Stimulated activated CD8-positive, alpha-beta memory T cell treated with anti-CD3 and anti-CD28 coated beads, Interleukin-15, amount 100 ng/mL, for 48 hours (primary cell): ENCODE results near the gene AGMO.

ENCODE experiments used
- DNase-seq, 2 donors: peaks; one replicate each; pipeline ENCODE4 v3.0.0-alpha.2; 2020; ENCODE audit warnings: low read depth in 2 of 2

AGMO gene

GRCh38 chr7:15399441-15399840 lies 162.4 kb downstream of the AGMO start:
- DNase-seq: no peak

DNA sequence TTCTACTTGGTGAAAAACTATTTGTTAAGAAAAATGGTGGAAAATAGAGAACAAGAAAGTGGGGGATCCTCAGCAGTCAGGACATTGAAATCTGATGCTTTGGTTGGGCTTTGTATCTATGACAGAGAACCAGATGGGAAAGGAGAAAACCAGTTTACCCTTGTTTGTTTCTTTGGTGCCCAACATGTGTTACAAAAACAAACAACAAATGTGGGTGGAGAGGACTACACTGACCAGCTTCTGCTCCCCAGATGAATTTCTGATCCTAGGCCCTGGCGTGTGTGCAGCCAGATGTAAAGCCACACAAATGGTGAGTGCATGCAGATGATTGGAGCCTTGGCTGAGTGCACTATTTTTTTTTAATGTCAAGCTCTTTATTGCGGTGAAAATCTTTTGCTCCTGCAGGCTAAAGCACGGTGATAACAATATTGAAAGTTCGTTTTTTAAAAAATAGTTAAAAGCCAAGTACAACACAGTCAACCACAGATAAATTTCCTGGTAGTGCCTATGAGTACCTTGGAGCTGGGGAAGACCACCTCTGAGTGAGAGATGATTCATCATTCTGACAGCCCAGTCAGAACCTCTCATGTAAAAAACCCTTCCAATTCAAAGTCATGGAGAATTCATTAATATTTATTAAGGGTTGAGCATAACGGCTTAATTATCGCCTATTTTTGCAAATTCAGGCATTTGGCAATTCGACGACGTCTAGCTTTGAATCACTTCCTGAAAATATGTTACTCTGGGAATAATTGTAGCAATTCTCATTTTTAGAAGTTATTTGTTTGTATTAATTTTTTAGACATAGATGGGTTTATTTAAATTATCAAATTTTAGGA lies 163.7 kb downstream of the AGMO start:
- DNase-seq: no peak

DNA sequence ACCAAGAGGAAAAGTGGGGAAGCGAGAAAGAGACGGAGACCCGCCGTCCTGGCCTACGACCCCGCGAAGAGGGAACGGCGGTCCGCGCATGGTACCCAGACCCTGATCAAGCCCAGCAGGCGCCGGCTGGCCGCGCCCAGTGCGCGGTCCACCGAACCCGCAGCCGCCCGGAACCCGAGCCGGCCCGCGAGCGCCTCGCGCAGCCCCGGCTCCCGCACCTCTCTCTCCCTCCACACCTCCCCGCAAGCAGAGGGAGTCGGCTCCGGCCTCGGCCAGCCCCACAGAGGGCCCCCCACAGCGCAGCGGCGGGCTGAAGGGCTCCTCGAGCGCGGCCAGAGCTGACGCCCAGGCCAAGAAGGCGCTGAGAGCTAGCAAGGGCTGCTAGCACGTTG lies 164.7 kb downstream of the AGMO start:
- no peak for DNase-seq

- no peak for DNase-seq
These were observed 165.3 kb downstream of the AGMO start for GRCh38 chr7:15396210-15397158.

GRCh38 chr7:15389073-15389472 lies 172.7 kb downstream of the AGMO start:
- no peak for DNase-seq

DNA sequence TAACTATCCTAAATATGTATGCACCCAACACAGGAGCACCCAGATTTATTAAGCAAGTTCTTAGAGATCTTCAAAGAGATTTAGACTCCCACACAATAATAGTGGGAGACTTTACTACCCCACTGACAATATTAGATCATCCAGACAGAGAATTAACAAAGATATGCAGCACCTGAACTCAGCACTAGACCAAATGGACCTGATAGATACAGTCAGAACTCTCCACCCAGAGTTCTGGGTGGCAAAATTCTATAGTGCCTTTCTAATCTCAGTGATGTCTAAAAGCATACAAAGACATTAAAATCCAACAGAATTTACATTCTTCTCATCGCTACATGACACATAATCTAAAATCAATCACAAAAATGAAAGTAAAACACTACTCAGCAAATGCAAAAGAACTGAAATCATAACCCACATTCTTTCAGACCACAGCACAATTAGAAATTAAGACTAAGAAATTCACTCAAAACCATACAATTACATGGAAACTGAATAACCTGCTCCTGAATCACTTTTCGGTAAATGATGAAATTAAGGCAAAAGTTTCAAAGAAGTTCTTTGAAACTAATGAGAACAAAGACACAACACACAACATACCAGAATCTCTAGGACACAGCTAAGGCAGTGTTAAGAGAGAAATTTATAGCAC lies 183.2 kb downstream of the AGMO start:
- DNase-seq: no peak

DNA sequence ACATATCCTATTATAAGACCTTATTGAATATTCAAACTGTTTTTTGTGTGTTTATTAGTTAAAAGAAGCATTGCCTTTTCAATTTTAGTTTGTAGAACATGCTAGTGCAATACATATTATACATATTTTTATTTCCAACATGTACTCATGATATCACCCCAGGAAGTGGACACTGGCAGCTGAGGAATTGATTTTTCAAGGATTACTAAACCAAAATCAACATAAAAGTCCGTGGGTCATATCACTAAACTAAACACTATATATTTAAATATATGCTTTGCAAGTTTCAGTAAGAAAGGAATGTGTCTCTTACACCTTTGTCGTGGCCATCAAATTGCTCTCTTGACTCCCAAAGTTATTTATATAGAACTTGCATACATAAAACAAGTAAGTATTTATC lies 185.2 kb downstream of the AGMO start:
- no peak for DNase-seq

DNA sequence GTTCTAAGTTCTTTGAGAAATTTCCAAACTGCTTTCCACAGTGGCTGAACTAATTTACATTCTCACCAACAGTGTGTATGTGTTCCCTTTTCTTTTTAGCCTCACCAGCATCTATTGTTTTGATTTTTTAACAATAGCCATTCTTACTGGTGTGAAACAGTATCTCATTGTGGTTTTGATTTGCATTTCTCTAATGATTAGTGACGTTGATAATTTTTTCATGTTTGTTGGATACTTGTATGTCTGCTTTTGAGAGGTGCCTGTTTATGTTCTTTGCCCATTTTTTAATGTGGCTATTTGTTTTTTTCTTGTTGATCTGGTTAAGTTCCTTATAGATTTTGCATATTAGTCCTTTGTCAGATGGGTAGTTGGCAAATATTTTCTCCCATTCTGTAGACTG lies 191.4 kb downstream of the AGMO start:
- no peak for DNase-seq

GRCh38 chr7:15368653-15369052 lies 193.2 kb downstream of the AGMO start:
- no peak for DNase-seq

- no peak for DNase-seq
These were observed 193.9 kb downstream of the AGMO start for GRCh38 chr7:15367897-15368296.

GRCh38 chr7:15358112-15358511 lies 203.7 kb downstream of the AGMO start:
- DNase-seq: no peak

- DNase-seq: no peak
These were observed 209.2 kb downstream of the AGMO start for GRCh38 chr7:15352421-15353206.

GRCh38 chr7:15345216-15345615 lies 216.6 kb downstream of the AGMO start:
- no peak for DNase-seq

DNA sequence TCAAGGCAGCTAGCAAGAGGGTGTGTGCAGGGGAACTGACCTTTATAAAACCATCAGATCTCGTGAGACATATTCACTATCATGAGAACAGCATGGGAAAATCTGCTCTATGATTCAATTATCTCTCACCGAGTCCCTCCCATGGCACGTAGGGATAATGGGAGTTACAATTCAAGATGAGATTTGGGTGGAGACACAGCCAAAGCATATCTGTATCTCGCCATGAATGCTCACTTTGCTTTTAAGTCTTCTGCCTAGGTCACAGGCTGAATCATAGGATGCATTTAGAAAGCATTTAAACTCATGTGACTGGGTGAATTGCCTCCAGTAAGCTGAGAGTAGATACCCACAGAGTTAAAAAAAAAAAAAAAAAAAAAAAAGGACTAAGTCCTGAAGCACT lies 220.0 kb downstream of the AGMO start:
- DNase-seq: no peak

DNA sequence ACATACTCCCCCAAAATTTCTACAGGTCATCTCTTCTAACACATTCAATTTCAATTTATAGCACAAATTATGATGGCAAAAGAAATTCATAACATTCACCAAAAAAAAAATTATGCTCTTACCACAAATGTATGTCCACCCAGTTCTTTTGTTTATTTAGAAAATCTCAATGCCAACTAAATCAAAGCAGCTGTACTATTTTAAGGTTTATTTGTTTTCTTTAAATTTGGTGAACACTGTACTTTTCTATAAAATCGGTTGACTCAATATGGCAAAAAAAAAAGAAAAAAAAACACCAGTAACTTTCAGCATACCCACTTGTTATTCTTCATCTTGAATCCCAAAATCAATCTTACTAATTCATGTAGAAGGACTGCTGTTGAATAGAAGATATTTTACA lies 225.7 kb downstream of the AGMO start:
- no peak for DNase-seq

GRCh38 chr7:15335390-15335789 lies 226.4 kb downstream of the AGMO start:
- DNase-seq: no peak

- DNase-seq: no peak
These were observed 227.1 kb downstream of the AGMO start for GRCh38 chr7:15334536-15335263.

GRCh38 chr7:15332956-15333355 lies 228.9 kb downstream of the AGMO start:
- no peak for DNase-seq

DNA sequence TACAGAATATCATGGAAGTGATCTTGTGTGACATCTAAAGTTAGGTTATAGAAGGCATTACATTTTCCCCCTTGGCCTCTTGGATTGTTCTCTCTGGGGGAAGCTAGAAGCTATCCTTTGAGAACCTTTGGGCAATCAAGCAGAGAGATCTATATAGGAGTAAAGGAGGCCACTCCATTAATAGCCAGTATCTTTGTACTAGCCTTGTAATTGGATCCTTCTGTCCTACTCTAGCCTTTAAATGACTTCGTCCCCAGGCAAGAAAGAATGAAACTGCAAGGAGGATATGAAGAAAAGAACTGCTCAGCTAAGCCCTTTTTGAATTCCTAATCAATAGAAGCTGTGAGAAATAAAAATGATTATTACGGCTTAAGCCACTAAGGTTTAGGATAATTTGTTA lies 230.9 kb downstream of the AGMO start:
- no peak for DNase-seq

DNA sequence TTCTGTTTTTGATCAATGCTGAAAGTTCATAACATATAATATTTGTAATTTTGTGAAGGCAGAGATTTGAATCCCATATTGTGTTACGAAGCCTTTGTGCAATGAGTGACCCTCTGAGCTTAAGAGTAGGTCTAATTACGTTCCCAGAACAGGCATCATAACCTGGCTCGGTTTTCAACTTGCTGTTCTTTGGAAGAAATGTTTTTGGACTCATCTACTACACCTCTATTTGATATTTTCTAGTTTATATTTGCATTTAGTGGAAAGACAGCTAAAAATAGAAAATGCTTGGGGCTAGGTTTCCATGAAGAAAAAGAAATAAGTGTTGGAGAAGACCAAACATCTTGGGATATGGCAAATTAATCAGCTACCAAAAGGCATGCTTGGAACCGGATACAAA lies 234.8 kb downstream of the AGMO start:
- no peak for DNase-seq
